Activated naive CD4-positive, alpha-beta T cell (primary cell): Measurements from ENCODE around the gene GUCA1C.
A peak's percentile ranks its signal among the peaks of the same experiment; 100 is the strongest.

Experiments
- DNase-seq, 4 experiments: peaks; one replicate each; lab custom pipeline; 2025; lab: John Stamatoyannopoulos, UW

The GUCA1C gene

GRCh38 chr3:108953700-108954099 lies at the start of gene GUCA1C:
Gene GUCA1C (minus strand): TSS chr3:108953879. CDS start chr3:108953762, 117 bp downstream.
- DNase-seq = no peak

- DNase-seq = no peak
Measured at GRCh38 chr3:108998436-108998835, 44.8 kb upstream of the GUCA1C start.

DNA sequence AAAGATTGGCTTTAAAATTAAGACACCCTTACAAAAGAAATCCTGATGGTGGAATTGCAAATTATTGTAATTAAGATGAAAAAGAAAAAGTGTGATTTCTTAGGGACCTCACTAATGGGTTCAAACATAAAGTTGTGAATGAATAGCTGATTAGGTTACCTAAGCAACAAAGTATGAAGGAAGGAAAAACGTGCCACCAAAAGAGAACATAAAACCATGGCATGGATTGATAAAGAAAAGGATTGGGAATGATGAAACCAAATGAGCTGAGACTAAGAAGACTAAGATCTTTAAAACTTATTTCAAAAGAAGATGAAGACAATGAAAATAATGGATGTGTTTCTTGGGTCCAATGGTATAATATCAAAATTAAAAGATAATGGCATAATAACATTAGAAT lies 32.2 kb upstream of the GUCA1C start:
- no peak for DNase-seq

DNA sequence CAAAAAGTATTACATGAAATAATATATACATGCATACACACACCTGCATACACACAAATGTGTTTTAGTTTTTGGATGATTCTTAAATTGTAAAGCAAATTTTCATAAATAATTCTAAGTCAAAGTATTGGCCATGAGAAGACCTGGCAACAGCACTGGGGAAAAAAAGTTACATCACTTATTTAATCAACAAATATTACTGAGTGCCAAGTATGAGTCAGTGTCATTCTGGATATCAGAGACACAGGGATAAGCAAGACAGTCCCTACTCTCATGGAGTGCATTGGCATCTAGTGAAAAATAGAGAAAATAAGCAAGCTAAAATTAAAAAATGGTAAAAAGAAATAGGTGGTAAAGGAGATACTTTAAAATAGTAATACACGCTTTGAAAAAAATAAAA lies 29.4 kb upstream of the GUCA1C start:
- DNase-seq = no peak

DNA sequence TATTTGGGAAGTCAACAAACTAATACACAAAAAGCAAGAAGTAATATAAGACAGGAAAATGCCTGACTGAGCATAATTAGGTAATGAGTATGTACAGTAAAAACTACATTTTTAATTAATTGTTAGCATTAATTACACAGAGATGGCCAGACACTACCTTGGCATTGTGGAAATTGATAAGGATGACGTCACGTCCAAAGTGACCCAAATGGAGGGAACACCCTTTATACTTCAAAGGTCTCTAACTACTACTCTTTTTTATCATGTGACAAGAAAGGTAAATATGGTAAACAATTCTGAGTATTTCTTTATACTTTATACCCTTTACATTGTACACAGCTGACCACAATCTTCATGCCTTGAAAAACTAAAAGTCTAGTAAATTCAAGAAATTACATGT lies 22.4 kb upstream of the GUCA1C start:
- no peak for DNase-seq

- DNase-seq = no peak
Measured at GRCh38 chr3:108973019-108973418, 19.3 kb upstream of the GUCA1C start.

GRCh38 chr3:108972482-108972881 lies 18.8 kb upstream of the GUCA1C start:
- no peak for DNase-seq

- DNase-seq = no peak
Measured at GRCh38 chr3:108970561-108970960, 16.9 kb upstream of the GUCA1C start.

DNA sequence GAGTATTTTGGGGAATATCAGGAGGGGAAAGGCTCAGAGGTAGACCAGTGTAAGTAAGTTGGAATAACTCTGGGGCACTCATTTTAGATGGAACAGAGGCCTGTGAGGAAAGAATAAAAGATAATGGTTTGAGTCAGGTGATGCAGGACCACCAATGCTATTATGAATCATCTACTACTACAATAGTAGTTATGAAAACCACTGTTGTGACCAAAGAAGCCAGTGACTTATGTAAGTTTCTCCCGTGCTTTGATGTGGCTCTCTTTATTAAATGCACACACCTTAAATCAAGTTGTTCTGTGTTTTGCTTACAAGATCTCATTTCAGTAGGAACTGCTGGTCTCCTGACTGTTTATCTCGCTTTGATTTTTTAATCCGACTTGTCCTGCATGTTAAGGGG lies 13.1 kb upstream of the GUCA1C start:
- no peak for DNase-seq

- no peak for DNase-seq
Measured at GRCh38 chr3:108959017-108959416, 5.3 kb upstream of the GUCA1C start.

DNA sequence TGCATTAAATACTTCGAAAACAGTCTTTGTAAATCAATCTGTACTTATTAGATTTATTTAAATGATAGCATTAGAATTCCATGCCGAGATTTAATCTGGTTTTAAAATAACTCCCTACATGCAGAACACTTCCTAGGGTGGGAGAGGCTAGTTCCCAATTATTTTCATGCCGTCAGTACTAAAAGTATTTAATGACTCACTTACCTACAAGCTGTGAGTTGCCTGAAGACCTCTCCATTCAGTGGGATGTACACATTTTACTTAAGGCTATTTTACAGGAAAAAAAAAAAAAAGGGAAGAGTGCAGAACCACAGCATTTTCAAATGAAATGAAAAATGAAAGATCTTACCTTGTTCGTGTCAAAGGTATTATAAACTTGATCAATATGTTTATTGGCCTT lies 469 bp downstream of the GUCA1C start:
- DNase-seq = no peak

DNA sequence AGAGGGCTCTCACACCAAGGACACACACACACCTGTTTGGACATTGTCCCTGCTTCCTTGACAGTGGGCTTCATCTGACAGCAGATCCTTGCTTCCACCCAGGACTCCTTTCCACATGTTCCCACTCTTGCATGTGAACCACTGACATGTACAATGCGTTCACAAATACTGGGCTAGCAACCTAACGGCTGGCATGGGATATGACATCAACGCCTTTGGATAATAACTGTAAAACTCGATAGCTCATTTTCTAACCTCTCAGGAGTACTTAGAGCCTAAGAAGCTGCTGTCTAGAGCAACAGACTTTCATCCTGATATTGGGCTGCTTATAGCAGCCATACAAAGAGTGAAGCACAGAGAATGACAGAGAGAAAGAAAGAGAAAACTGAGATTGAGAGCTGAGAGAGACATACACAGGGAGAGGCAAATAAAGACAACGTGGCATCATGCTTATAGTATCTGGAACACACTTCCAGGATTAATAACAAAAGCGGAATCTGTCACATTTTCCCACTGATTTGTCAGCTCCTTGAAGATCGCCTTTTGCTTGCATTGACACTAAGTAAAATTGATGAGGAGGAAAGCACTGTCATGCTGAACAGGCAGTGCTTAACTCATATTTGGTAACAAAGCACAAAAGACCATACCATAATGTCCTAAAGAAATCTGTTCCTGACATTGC lies 1.7 kb downstream of the GUCA1C start:
- no peak for DNase-seq

DNA sequence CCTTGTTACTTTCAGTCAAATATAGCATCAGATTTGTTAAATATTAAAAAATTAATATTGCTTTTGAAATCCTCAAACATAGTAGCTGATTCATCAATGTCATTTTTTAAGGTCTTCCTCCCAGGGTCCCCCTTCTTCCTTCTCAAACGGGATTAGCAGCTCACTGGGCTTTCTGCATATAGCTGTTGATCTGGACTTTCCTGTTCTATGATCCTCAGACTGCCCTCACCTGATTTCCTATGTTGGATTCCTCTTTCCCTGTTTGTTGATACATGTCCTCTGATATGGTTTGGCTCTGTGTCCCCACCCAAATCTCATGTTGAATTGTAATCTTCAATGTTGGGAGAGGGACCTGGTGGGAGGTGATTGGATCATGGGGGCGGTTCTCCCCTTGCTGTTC lies 5.8 kb downstream of the GUCA1C start:
- DNase-seq = no peak

- DNase-seq = no peak
Measured at GRCh38 chr3:108946292-108947285, 7.1 kb downstream of the GUCA1C start.

- DNase-seq = no peak
Measured at GRCh38 chr3:108940568-108941263, 13.0 kb downstream of the GUCA1C start.

DNA sequence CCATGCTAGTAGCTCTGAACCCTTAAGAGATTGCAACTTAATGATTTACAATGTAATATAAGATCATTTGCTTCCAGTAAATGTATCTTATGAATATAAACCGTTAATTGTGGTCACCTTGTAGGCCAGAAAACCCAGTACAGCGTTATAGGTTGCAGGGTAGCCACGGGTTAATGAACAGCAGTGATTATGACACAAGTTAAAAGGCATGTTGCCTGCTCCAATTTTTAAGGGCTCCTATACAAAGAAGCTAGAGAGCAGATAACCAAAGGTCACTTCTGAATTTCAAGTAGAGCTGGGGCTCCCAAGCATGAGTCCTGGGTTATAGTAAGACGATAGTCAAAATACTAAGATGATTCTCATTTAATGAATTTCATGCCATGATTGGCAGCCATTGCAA lies 13.5 kb downstream of the GUCA1C start:
- no peak for DNase-seq

GRCh38 chr3:108936924-108937689 lies 16.6 kb downstream of the GUCA1C start:
- DNase-seq = no peak

DNA sequence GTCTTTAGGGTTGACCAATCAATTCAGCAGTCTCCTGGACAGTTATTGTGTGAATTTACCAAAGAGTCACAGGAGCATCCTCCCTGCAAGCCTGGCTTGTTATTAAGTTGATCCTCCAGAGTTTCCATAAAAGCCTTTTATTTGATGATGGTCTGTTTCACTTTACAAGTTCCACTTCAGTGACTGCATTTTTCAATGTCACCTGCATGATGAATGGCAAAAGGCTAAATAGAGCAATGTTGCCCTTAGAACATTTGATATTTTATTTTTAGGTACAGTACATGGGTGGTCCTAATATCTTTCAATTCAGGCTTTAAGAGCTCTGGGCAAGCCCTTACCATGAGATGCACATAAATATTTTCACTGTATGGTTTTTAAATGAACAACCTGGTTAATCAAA lies 22.6 kb downstream of the GUCA1C start:
- no peak for DNase-seq

- DNase-seq = no peak
Measured at GRCh38 chr3:108918866-108919265, 34.8 kb downstream of the GUCA1C start.

DNA sequence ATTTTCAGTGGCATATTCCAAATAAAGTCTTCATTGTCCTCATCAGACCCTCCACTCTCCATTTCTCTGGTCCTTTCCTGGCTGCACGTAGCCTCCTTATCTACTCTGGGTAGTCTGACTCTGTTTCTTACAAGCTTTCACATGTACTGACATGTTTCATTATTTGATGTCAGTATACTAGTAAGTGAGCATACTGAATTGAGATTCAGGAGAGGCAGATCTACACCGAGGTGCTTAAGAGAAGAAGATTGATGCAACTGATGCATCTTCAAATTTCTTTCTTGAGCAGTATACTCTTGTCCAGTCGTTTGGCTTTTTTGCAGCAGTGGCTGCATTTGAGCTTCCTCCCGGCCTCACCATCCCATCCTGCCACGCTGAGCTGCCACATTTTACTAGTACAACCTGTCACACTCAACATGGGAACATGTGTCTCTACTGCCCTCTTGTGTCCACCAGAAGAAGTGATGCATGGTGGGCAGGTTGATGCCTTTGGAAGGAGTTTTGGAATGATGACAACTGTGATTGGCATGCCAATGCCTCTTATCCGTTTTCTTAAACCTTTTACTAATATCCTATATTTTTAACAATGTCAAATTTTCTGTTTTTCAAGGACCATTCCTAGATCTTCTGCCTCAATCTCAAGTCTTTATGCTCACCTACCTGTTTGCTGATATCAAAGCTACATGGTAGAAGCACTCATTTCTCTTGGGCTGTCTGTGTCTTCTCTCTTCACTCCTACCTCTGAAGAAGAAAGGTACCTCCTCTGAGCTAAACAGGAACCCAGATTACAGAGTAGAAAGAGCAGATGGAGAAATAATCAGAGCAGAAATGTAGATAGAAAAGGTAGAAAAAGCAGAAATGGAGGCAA lies 38.7 kb downstream of the GUCA1C start:
- DNase-seq = peak in 2 of 4 experiments; percentile 4 to 12

DNA sequence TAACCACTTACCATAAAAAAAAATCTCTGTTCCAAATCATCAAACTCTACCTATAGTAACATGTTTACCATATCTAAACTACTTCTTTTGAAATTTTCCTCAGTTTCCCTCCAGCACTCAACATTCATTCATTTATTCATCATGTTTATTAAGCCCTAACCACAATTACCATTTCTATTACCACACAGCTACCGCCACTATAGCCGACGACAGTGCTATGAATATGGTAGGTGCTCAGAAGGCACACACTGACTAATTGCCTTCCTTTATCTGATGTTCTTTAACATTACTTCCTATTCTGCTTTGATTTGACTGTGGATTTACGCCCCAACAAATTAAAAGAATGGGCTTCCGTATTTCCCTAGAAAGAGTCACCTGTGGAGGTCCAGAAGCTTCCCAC lies 43.9 kb downstream of the GUCA1C start:
- no peak for DNase-seq
